Right renal pelvis (tissue), 4 donors: Measurements from ENCODE around the gene ATP8A1. TPM values are rescaled to one million over a fixed set of nuclear protein-coding genes. Genes with fewer than 3 reads are reported as not detected.
"Not testable (repeated sequence)": the region's sequence is repeated elsewhere in the genome, so short reads cannot be mapped to it uniquely, and the experiment has no call there.

Experiments
- DNase-seq, 4 donors: peaks; one replicate each; pipeline ENCODE4 v3.0.0-alpha.2; 2013; ENCODE audit warnings: low read depth in 4 of 4, low spot score in 3 of 4, missing footprints in 1 of 4
- polyA plus RNA-seq, 4 donors: library from polyadenylated mRNA; unstranded; fragments of 120-200 nt; gene quantifications; one replicate each; pipeline ENCODE4 v1.2.1, GENCODE V29; 2013; ENCODE audit not compliant: insufficient read length in 4 of 4

Gene ATP8A1
- polyA plus RNA-seq, 4 donors, result 26.7 to 32.1 (median 30.7) TPM

DNA sequence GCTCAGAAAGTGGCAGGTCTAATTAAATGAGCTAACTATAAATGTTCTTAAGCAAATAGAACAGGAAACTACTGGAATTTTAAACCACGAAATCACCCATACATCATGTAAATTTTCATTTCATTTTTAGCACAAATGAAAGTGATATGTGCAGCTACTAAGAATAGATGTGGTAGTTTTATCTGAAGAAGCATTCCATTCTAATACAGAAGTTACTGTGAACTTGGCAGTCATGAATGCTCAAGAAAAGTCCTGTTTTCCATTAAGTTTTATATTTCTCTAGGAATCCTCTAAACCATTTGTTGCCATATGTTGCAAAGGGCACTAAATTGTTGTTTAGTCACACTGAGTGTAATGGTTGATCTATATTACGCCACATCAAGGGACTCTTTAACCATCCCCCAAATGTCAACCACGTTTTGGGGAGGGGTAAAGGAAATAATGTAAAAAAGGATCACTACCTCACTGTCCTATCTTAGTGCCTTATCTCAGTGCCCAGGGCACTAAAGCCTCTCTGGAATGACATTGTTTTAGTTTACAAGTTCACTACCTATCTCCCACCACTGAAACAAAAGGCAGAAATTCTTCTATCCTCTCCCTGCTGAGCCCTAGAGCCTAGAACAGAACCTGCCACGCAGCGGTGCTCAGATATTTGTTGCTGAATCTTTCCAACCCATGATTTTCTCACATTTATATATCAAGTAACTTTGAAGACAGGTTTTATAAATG is 141.6 kb downstream of the ATP8A1 start:
- DNase-seq, result no peak

- no peak for DNase-seq
These were observed 143.0 kb downstream of the ATP8A1 start for GRCh38 chr4:42513748-42514492.

- no peak for DNase-seq
These were observed 144.7 kb downstream of the ATP8A1 start for GRCh38 chr4:42512226-42512625.

DNA sequence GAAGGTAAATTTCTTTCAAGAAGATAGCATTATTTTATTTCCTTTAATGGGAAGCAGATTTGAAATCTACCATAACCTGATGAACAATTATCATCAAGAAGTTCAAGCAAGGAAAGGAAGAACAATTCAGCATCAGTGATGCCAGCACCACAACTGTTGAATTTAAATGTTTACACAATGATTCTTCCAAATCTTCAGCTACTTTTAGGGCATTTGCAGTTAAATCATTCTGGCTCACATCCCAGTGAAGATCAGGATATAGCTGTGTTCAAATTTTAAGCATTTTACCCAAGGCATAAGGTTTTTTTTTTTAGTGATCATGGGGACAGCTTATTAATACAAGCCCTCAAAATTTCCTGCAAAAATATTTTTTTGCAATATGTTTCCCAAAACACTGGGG is 146.7 kb downstream of the ATP8A1 start:
- DNase-seq, result no peak

- no peak for DNase-seq
These were observed 155.1 kb downstream of the ATP8A1 start for GRCh38 chr4:42501624-42502401.

- no peak for DNase-seq
These were observed 158.9 kb downstream of the ATP8A1 start for GRCh38 chr4:42498040-42498439.

- DNase-seq, result no peak
These were observed 159.6 kb downstream of the ATP8A1 start for GRCh38 chr4:42497142-42497910.

GRCh38 chr4:42492962-42493361 is 163.9 kb downstream of the ATP8A1 start:
- no peak for DNase-seq

GRCh38 chr4:42490015-42490414 is 166.9 kb downstream of the ATP8A1 start:
- DNase-seq, result no peak

- no peak for DNase-seq
These were observed 167.8 kb downstream of the ATP8A1 start for GRCh38 chr4:42489095-42489494.

GRCh38 chr4:42488554-42488953 is 168.4 kb downstream of the ATP8A1 start:
- no peak for DNase-seq

DNA sequence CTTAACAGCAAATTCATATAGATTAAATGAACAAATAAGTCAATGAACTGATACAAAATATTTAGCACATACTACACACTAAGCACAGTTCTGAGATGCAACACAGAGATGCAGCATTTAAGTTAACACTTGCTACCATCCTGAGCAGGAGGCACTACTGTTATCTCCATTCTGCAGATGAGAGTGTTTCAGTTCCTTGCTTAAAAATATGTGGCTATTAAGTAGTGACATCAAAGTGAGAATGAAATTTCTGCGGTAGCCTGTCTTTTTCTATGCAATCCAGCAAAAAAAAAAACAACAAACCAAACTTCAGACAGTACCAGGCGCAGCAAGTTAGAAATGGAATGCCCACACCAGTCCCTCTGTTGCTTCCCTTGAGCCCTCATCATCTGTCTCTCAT is 168.8 kb downstream of the ATP8A1 start:
- DNase-seq, result no peak

GRCh38 chr4:42487230-42487629 is 169.7 kb downstream of the ATP8A1 start:
- DNase-seq, result no peak

GRCh38 chr4:42486156-42486555 is 170.7 kb downstream of the ATP8A1 start:
- DNase-seq, result not testable (repeated sequence)

GRCh38 chr4:42484630-42485029 is 172.3 kb downstream of the ATP8A1 start:
- DNase-seq, result no peak

GRCh38 chr4:42483426-42484379 is 173.2 kb downstream of the ATP8A1 start:
- no peak for DNase-seq

- DNase-seq, result no peak
These were observed 174.2 kb downstream of the ATP8A1 start for GRCh38 chr4:42482516-42483327.

DNA sequence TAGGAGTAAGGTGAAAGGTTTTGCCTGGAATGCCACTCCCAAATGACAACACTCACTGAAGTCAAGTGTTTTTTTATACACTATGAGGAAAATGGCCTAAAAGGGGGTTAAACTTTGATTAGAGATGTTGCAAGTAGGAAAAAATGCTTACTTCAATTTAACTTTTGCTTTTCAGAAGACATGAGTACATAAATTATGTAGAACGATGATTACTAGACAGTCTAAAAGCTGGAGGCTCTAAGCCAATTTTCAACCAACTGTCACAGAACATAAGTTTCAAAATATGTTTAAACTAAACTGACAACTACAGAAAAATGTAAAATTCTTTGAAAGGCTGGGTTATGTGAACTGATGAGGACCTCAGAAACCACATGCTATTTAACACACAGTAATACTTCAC is 176.2 kb downstream of the ATP8A1 start:
- DNase-seq, result no peak

GRCh38 chr4:42480281-42480680 is 176.6 kb downstream of the ATP8A1 start:
- no peak for DNase-seq
